Measurements from ENCODE around the gene ATF4. TPM values are rescaled to one million over a fixed set of nuclear protein-coding genes. Genes with fewer than 3 reads are reported as not detected.
A peak's percentile ranks its signal among the peaks of the same experiment; 100 is the strongest.

Gene ATF4
- total and polyA plus RNA-seq, 2 of the 8 experiments (the other 6 are each of a cell fraction or from before 2014, with no cell fraction given) = 553 to 704 TPM

GRCh38 chr22:39543095-39543494 is 22.7 kb downstream of the ATF4 start:
- H3K9me3 ChIP-seq (ENCODE audit: insufficient read depth in 2 of 2, low read depth in 1 of 2, low read length in 1 of 2) = no peaks in the 10 kb centered on the region
- 36% methylated on average over 11 of the region's 11 CpGs; no CpG with 5 or more reads in 1 of the 2 experiments for WGBS, 2 experiments (ENCODE audit: extremely low coverage in 1 of 2, insufficient coverage in 1 of 2, insufficient read length in 1 of 2, insufficient replicate concordance in 2 of 2, low coverage in 1 of 2, low lambda C conversion rate in 2 of 2, missing lambda C conversion rate in 1 of 2)
- H3K9ac ChIP-seq (replicated peaks in 1 of 4; ENCODE audit: extremely low read depth in 1 of 4, low read depth in 3 of 4, low read length in 3 of 4) = no peak overlapping the region
- no peak overlapping the region for H3K4ac ChIP-seq (replicated peaks; ENCODE audit: insufficient read length, low read depth, low read length)
- no peak overlapping the region for H3K14ac ChIP-seq (ENCODE audit: insufficient read length)
- H3K56ac ChIP-seq (replicated peaks; ENCODE audit: insufficient read length, low read depth, low read length) = no peak overlapping the region
- no peak overlapping the region for H4K8ac ChIP-seq (ENCODE audit: extremely low read depth, insufficient read depth, low read length)
- H2BK5ac ChIP-seq (ENCODE audit: low read depth, low read length) = no peak overlapping the region
- no peak overlapping the region for H3K4me3 ChIP-seq (ENCODE audit: extremely low read depth in 1 of 4, insufficient read depth in 2 of 4, low read depth in 3 of 4, low read length in 4 of 4)
- H3K18ac ChIP-seq (ENCODE audit: extremely low read depth, low read length) = no peak overlapping the region
- no peaks in the 10 kb centered on the region for H3K79me2 ChIP-seq (ENCODE audit: control insufficient read depth in 1 of 2, insufficient read depth in 2 of 2, low read length in 2 of 2)
- H2BK20ac ChIP-seq (ENCODE audit: low read length) = no peak overlapping the region
- no peak overlapping the region for H4K5ac ChIP-seq (ENCODE audit: insufficient read length, low read depth, low read length)
- H3K4me1 ChIP-seq (replicated peaks in 1 of 4; ENCODE audit: control insufficient read depth in 3 of 4, insufficient read depth in 4 of 4, low read length in 3 of 4) = peaks cover 0 to under 1% (median under 1%) of the 10 kb centered on the region in 4 experiments; a peak in 3 of 7 replicates
- H2BK15ac ChIP-seq (ENCODE audit: low read length) = no peak overlapping the region
- H4K91ac ChIP-seq (replicated peaks; ENCODE audit: insufficient read length, low read length) = no peak overlapping the region
- H3K27me3 ChIP-seq (replicated peaks in 1 of 4; ENCODE audit: control insufficient read depth in 3 of 4, extremely low read depth in 1 of 4, insufficient read depth in 3 of 4, low read length in 3 of 4) = peaks cover 0 to 15% (median 11%) of the 10 kb centered on the region in 4 experiments; a peak in 6 of 7 replicates
- H3K23me2 ChIP-seq (ENCODE audit: low read depth, low read length) = no peaks in the 10 kb centered on the region; the same call in 1 of the 2 replicates
- TF ChIP-seq EP300 (IDR thresholded peaks at IDR 0.05; ENCODE audit: borderline replicate concordance in 1 of 2, low read depth in 2 of 2, low read length in 2 of 2) (no peak), GABPA (IDR thresholded peaks at IDR 0.05; ENCODE audit: borderline replicate concordance, insufficient read depth, low read length) (peak; percentile 60; the same call in 1 of the 2 replicates), RAD21 (IDR thresholded peaks at IDR 0.05 in 1 of 2, conservative IDR thresholded peaks at IDR 0.05 in 1 of 2; ENCODE audit: low read depth in 2 of 2, low read length in 2 of 2) (peak; percentile 75 to 78), BCL11A (IDR thresholded peaks at IDR 0.05; ENCODE audit: low read depth in 2 of 2, low read length in 2 of 2) (no peak), USF2 (IDR thresholded peaks at IDR 0.05; ENCODE audit: low read length) (0 out of 2 replicates have a peak, but pooled peaks have one; percentile 20), CTCF (IDR thresholded peaks at IDR 0.05; ENCODE audit: control extremely low read depth in 1 of 3, insufficient read depth in 1 of 3, low read depth in 1 of 3, low read length in 3 of 3) (peak; percentile 67 to 89 (median 84)), PHF8 (conservative IDR thresholded peaks at IDR 0.05; ENCODE audit: low read depth, low read length) (no peak)
- TF ChIP-seq, protein P1, sequence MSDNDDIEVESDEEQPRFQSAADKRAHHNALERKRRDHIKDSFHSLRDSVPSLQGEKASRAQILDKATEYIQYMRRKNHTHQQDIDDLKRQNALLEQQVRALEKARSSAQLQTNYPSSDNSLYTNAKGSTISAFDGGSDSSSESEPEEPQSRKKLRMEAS (IDR thresholded peaks at IDR 0.05) = peak; percentile 54
- no peaks in the 10 kb centered on the region for H3K79me1 ChIP-seq (ENCODE audit: low read depth, low read length)
- ChIA-PET POLR2A (ENCODE audit: partially characterized antibody) (interaction anchor here (0.9 kb wide), 1 partner anchor 17 kb away, joined by 4 read pairs; no protein-coding TSS in a partner anchor), CTCF (ENCODE audit: partially characterized antibody) (interaction anchor here (0.6 to 8.2 kb wide), 23 partner anchors 7 to 1946 kb away, joined by 3 to 50 read pairs (median 3); no protein-coding TSS in a partner anchor)
- no peak overlapping the region for H3K27ac ChIP-seq (ENCODE audit: low read depth, low read length)
- no peak overlapping the region for H3K23ac ChIP-seq (ENCODE audit: insufficient read length)
- no peak overlapping the region for H2BK120ac ChIP-seq (replicated peaks; ENCODE audit: low read depth, low read length)
- no peak overlapping the region for H2BK12ac ChIP-seq (ENCODE audit: low read depth, low read length)
- DNase-seq (ENCODE audit: low read depth in 1 of 2, low spot score in 2 of 2) (no peak), FAIRE-seq (peak; percentile 70)
- H4K20me1 ChIP-seq (replicated peaks in 1 of 2; ENCODE audit: control insufficient read depth in 1 of 2, insufficient read depth in 2 of 2, low read length in 2 of 2) = peaks cover 0 to 3% of the 10 kb centered on the region in 2 experiments
- no peak overlapping the region for H2AFZ ChIP-seq (ENCODE audit: low read length)
- H3K4me2 ChIP-seq (ENCODE audit: insufficient read depth in 1 of 2, low read depth in 2 of 2, low read length in 2 of 2) = no peak overlapping the region
- no peak overlapping the region for H2AK5ac ChIP-seq (ENCODE audit: low read depth, low read length)
- no peaks in the 10 kb centered on the region for H3K36me3 ChIP-seq (ENCODE audit: control insufficient read depth in 2 of 4, insufficient read depth in 4 of 4, low read length in 3 of 4)

Data from H1 (cell line).